ENCODE measurements around the gene CATSPER1.

- TF ChIP-seq TAF1 (IDR thresholded peaks at IDR 0.05; ENCODE audit: borderline replicate concordance, low read depth, low read length): no peak
- no peak for TF ChIP-seq CTCF (IDR thresholded peaks at IDR 0.05)
- no peak for TF ChIP-seq SIN3A (IDR thresholded peaks at IDR 0.05; ENCODE audit: borderline replicate concordance, low read depth, low read length)
- no peak for TF ChIP-seq ELF1 (IDR thresholded peaks at IDR 0.05)
- TF ChIP-seq POLR2AphosphoS5 (IDR thresholded peaks at IDR 0.05; ENCODE audit: low read depth, low read length): no peak
- no peak for TF ChIP-seq RAD21 (IDR thresholded peaks at IDR 0.05; ENCODE audit: low read length)
- no peak for TF ChIP-seq FOSL2 (IDR thresholded peaks at IDR 0.05; ENCODE audit: borderline replicate concordance, low read depth)
- TF ChIP-seq SMC3 (IDR thresholded peaks at IDR 0.05; ENCODE audit: low read depth, low read length): no peak
Observed at GRCh38 chr11:66037327-66037726, 11.0 kb upstream of the CATSPER1 start.

All from SK-N-SH (cell line).